Measurements from ENCODE around the gene SPAG6.

SPAG6 gene

DNA sequence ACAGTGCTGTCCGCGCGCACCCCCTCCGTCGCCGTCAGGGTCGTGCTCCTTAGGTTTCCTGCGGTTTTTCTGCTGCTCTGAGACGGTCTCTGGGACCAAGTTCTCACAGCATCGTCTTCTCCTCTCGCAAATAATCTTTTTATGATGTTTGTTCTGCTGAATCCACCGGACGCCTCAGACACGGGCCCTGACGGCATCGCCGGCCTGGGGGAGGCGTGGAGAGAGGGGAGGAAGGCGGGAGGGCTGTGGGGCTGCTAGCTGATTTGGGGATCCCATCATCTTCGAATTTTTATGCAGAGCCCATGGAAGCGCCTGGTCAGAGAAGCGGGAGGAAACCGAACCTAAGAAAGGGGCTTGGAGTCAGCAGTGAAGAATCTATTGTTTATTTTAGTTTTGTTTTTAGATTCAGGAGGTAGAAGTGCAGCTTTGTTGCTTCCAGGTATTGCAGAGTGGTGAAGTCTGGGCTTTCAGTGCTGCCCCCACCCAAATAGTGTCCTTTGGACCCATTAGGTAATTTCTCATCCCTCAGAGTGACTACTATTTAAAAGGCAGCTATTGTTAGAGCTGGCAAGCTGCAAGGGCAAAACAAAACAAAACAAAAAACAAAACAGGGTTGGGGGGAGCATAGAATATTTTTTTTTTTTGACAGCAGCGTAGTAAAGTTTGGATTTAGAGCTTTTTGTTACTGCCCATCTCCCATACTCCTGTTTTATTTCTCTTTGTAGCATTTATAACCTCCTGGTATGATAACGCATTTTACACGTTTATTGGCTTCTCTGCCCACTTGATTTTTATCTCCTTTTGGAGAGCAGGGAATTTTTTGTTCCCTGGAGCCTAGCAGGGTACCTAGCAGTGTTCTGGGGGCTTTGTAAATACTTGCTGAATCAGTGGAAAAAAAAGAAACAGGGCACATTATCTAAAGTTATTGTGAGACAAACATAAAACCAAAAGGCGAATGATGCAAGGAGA lies 92.6 kb downstream of the SPAG6 start:
- no peak for DNase-seq

- no peak for DNase-seq
These were observed 93.4 kb downstream of the SPAG6 start for GRCh38 chr10:22438711-22439110.

- DNase-seq: no peak
These were observed 96.8 kb downstream of the SPAG6 start for GRCh38 chr10:22442063-22442462.

- no peak for DNase-seq
These were observed 97.2 kb downstream of the SPAG6 start for GRCh38 chr10:22442468-22442867.

GRCh38 chr10:22443175-22443901 lies 98.0 kb downstream of the SPAG6 start:
- DNase-seq: no peak

DNA sequence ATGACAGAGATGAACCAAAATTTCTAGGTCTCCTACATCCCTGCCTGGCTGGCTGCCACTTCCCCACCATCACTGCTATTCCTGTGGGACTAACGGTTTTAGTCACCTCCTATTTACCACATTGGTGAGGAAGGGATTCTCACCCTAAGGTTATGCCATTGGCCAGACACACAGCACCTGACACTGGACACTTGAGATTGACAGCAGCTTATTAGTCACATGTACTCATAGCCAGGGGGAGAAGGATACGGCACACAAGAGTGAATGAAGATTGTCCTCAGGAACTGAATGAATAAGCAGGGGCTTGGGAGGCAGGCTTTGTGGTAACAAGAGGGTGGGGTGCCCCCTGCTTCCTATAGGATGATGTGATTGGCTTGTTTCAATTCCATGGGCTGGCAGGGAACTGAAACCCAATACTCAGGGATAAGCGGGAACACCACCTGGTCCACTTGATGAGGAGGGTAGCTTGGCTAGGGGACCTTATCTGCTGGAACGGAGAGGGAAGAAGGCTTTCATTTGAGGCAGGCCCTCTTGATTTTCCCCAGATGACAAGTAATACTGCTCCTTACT lies 99.0 kb downstream of the SPAG6 start:
- DNase-seq: no peak

DNA sequence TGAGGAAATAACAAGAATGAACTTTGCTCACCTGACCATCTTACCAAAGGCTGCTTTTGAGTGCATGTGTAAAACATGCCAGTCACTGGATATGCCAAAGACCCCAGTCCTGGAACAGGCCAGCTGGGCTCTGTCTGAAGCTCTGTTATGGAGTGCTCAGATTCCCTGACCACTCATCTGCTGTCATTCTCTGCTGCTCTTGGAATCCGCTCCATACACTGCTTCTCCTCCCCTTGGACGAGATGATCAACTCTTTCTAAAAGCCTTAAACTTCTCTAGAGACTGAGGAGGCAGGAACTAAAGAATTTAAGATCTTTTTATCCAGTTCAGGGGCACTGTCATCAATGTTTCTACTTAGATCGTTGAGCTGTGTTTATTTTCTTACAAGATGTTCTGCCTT lies 100.2 kb downstream of the SPAG6 start:
- DNase-seq: no peak

DNA sequence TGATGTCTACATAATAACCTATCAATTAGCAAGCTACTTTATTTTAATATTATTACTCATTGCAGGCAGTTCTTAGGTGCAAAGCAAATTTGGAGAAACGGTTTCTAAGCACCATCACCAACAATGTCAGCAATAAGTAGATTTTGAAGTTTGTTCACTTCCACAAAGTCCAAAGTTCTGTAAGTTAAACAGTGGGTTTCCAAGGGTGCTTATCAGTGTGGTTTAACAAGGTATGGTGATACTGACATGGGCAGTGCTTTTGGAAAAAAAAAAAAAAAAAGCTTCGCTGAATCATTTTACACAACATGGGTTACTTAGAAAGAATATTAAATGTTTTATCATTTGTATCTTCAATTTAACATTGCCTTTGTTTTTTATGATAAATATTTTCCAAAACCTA lies 101.8 kb downstream of the SPAG6 start:
- no peak for DNase-seq

GRCh38 chr10:22451346-22451745 lies 106.0 kb downstream of the SPAG6 start:
- DNase-seq: no peak

DNA sequence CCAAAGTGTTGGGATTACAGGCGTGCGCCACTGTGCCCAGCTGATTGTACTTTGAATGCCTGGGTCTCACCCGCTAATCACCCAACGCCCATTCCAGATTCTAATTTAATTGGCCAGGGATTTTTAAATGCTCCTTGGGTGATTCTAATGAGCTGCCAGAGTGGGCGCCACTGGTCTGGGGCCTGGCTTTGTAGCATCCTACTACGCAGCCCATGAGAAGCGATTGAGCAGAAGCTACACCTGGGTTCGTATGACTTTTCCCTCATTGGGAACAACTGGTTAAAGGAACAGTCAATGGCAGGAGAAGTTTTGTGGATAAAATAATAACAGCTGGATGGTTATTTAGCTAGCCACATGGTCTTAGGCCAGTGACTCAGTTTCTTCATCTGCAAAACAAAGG lies 108.0 kb downstream of the SPAG6 start:
- no peak for DNase-seq

DNA sequence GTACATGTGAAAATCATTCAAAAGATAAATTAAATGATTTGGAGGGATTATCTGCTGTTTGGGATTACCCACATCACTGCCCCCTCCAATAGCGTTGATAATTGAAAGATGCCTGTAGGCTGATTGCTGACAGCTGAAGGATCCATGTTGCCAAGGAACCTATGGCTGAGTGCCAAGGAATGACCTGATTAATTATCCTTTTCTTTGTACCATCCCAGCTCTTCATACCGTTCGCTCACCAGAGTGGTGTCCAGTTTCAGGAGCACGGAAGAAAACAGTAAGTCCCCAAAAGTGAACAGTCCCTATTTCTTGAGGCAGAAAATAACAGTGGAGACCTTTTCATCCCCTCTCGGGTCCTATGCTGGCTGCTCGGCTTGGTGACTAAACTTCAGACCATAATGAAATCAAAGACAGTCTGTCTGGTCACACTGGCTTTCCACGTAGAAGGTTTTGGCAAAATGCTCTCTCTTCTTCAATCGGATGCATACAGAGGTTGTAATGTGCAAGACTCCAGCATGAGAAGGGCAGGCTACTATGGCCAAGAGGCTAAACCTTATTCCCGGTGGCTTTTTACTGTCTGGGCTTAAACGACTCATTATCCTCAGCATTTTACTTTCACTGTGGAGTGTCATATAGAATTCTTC lies 108.8 kb downstream of the SPAG6 start:
- DNase-seq: no peak

- no peak for DNase-seq
These were observed 109.3 kb downstream of the SPAG6 start for GRCh38 chr10:22454634-22455033.

- no peak for DNase-seq
These were observed 110.0 kb downstream of the SPAG6 start for GRCh38 chr10:22455068-22455857.

- DNase-seq: no peak
These were observed 111.2 kb downstream of the SPAG6 start for GRCh38 chr10:22456486-22456885.

DNA sequence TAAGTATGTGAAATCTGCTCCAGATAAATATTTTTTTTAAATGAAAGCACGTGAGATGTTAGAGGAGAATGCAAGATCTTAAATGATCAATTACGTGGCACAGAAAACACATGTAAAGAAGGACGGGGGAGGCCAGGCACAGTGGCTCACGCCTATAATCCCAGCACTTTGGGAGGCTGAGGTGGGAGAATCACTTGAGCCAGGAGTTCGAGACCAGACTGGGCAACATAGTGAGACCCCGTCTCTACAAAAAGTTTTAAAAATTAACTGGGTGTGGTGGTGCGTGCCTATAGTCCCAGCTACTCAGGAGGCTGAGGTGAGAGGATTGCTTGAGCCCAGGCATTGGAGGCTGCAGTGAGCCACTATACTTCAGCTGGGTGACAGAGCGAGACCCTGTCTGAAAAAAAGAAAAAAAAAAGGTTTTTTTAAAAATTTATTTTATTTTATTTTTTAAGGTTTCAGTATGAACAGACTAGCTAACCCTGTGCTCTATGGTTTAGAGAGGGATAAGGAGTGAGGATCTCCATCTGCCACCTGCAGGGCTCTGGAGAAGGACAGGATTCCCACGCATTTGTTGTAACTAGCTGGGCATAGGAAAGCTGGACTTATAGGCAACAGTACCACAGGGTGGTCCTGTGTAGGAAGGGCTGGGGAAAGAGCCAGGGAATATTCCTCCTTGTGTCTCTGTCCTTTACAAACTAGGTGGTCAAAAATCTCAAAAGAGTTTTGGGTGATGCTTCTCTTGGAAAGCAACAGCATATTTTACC lies 113.2 kb downstream of the SPAG6 start:
- no peak for DNase-seq

DNA sequence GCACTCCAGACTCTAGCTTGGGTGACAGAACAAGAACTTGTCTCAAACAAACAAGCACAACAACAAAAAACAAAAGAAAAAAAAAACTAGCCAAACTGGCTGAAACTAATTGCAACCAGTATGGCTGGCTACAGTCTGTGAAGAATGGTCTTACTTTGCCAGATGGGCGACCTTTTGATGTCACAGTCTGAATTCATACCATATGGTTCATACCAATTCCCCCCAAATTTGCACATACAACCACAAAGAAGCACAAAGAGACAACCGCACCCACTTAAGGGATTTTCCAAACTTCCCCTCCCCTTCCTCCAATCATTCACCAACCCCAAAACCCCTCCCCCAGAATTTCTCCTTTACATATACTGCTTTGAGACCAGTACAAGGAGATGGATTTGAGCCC lies 114.2 kb downstream of the SPAG6 start:
- DNase-seq: no peak

GRCh38 chr10:22460101-22460500 lies 114.8 kb downstream of the SPAG6 start:
- no peak for DNase-seq

- DNase-seq: no peak
These were observed 115.5 kb downstream of the SPAG6 start for GRCh38 chr10:22460531-22461403.

GRCh38 chr10:22461891-22462290 lies 116.6 kb downstream of the SPAG6 start:
- DNase-seq: no peak

DNA sequence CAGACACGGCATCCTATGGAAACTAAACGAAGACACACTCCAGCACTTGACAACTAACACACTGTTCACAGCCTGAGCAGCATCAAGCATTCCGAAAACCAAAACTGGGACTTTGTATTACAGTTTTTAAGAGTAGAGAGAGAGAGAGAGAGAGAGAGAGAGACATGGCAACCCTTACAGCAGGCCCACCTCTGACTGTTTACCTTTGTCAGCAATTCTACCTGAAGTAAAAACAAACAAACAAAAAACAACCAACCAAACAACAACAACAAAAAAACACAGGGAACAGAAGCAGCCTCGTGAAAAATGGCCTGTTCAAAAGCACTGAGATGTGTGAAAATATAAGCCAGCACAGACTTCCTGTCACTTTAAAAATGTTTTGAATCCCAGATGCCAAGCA lies 118.0 kb downstream of the SPAG6 start:
- no peak for DNase-seq

Measured in activated effector memory CD4-positive, alpha-beta T cell treated with Interleukin-2 at 50 U/mL for 16 hours (primary cell).